MV-4-11 (cell line): ENCODE measurements around the gene WSB2.
"Not testable (repeated sequence)": the region's sequence is repeated elsewhere in the genome, so short reads cannot be mapped to it uniquely, and the experiment has no call there.

Source experiments
- DNase-seq: peaks from one replicate; lab custom pipeline; 2025; lab: John Stamatoyannopoulos, UW

The WSB2 gene

GRCh38 chr12:118061011-118061872 is at the start of gene WSB2:
WSB2 (minus strand) TSS chr12:118061179; CDS start chr12:118061048, 131 bp downstream.
- no peak for DNase-seq

GRCh38 chr12:118109088-118109487 is 48.1 kb upstream of the WSB2 start:
- no peak for DNase-seq

DNA sequence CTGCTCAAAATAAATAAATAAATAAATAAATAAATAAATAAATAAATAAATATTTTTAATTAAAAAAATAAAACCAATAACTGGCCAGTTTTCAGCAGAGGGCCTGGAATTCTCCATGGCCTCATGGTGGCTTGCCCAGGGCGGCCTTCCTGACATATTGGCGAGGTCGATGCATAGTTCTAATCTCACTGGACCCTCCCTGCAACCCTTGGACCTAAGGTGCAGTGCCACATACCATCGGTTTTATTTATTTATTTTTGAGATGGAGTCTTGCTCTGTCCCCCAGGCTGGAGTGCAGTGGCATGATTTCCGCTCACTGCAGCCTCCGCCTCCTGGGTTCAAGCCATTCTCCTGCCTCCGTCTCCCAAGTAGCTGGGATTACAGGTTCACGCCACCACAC is 46.7 kb upstream of the WSB2 start:
- DNase-seq = no peak

DNA sequence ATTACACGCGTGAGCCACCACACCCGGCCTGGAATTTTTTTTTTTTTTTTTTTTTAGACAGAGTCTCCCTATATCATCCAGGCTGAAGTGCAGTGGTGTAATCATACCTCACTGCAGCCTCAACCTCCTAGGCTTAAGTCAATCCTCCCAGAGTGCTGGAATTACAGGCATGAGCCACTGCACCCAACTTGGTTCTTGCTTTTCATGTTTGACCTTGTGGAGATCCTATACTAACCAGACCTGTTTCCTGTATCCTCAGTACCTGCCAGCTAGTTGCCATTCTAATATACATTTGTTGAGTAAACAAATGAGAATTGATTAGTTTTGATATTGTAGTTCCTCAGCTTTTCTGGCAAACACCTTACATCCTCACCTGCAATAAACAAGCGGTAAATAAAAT is 46.0 kb upstream of the WSB2 start:
- no peak for DNase-seq

DNA sequence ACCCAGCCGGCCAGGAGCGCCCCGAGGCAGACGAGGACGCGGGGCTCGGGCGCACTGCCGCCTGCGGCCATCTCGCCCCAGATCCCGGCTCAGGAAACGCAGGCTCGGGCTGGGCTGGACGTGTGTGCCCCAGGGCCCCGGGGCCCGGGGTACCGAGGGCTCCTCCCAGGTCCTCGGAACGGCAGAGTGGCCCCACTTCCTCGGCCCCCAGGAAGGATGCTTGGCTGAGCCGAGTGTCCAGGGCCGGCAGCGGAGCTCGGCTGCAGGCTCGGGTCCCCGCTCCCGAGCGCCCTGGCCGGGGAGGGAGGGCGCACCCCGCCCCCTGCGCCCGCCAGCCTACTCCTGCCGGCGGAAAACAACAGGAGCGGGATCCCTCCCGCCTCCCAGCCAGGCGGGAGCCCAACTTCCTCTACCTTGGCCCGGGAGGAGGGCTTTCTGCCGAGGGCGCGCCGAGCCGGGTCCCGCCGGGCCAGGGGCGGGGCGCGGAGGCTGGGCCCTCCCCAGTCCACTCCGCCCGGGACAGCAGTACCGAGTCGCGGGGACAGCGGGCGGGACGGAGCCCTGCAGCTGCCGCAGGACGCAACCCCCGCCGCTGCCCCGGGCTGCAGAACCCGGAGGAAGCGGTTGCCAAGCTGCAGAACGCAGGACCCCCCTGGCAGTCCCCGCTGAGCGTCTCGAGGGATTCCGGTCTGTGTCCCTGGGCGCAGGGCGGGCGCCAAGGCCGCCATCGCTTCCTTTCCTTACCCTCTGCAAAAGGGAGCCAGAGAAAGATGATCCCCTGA is 42.8 kb upstream of the WSB2 start, which contains the start of gene VSIG10:
VSIG10 (minus strand) TSS at position 411 of the 782 bp plus-strand sequence; CDS start at position 71, 340 bp downstream.
- DNase-seq = peak; percentile 26

- no peak for DNase-seq
Observed at GRCh38 chr12:118103201-118103600, 42.2 kb upstream of the WSB2 start.

DNA sequence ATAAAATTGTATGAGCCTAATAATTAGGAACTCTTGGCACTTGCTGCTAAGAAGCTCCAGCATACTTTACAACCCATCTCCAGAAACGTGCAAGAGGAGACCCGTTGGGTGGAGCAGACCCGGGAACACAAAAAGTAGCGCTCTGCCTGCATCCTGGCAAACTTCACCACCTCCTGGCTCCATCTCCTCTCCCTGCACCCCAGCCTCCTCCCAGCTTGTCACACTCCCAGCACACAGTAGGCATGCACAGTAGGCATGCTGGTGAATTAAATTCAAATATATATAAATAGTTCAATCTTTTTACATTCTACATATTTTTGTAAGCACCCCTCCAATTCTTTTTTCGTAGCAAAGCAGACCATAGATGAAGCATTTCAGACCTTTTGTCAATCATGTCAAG is 41.6 kb upstream of the WSB2 start:
- DNase-seq = no peak

GRCh38 chr12:118102070-118102469 is 41.1 kb upstream of the WSB2 start:
- DNase-seq = no peak

GRCh38 chr12:118101051-118101450 is 40.1 kb upstream of the WSB2 start:
- no peak for DNase-seq

- no peak for DNase-seq
Observed at GRCh38 chr12:118098911-118099671, 38.1 kb upstream of the WSB2 start.

DNA sequence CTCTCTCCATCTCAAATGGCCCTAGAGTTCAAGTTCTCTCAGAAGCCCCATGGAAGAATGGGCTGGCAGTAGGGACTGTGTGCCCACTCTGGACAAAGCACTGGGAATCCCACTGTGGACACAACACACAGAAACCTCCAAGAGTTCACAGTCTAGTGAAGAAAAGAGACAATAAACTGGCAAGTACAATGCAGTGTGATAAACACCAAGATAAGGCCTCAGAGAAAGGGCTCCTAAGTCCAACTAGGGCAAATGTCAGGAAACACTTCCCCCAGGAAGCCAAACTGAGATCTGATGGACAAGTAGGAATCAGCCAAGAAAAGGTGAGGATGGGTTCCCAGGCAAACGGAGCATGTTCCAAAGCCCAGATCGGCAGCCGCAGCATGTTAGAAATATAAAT is 37.4 kb upstream of the WSB2 start:
- DNase-seq = no peak

DNA sequence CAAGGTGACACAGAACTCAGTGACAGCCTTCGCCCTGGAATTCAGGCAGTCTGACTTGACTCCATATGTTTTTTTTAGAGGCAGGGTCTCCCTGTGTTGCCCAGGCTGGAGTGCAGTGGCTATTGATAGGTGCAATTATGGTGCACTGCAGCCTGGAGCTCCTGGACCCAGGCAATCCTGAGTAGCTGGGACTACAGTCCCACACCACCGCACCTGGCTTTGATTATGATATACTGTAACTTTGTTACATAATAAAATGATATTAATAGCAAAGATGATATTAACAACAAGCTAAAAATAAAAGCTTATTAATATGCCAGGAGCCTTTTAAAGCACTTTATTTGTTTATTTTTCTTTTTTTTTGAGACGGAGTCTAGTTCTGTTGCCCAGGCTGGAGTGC is 33.1 kb upstream of the WSB2 start:
- DNase-seq = no peak

GRCh38 chr12:118089782-118090181 is 28.8 kb upstream of the WSB2 start:
- no peak for DNase-seq

DNA sequence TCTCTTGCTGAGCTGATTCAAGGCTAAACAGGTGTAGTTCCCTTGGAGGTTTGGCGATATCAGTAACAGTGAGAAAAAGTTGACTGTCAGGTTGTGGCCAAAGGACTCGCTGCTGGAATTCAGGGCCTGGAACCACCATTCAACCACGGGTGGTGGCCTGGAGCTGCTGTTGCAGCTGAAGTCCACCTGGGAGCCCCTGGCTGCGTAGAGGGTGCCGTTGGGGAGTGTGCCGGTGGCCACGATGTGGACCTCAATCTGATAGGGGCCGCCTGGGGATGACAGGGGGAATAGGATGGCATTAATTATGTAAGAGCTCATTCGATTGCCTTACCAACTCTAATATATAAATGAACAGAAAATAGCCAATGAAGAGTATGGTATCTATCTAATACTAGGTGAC is 21.2 kb upstream of the WSB2 start:
- no peak for DNase-seq

GRCh38 chr12:118081521-118081920 is 20.5 kb upstream of the WSB2 start:
- DNase-seq = not testable (repeated sequence)

- DNase-seq = no peak
Observed at GRCh38 chr12:118073768-118074167, 12.8 kb upstream of the WSB2 start.

GRCh38 chr12:118070650-118071049 is 9.7 kb upstream of the WSB2 start:
- DNase-seq = no peak

- no peak for DNase-seq
Observed at GRCh38 chr12:118068445-118068844, 7.5 kb upstream of the WSB2 start.

DNA sequence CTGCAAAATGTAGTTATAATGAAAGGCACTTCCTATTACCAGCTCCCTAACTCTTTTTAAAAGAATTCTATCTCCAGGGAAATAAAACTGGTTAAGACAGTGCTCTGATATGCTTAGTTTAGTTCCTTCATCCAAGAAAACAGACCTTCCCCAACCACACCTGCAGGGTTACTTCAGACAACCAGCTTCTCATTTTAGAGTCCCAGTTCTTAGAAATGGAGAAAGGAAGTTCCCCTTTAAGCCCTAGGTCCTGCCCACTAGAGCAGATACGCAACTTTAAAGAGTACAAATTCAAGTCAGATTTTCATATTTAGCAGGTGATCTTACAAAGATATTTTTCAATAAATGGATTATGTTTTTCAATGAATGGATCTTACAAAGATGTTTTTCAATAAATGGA is 4.4 kb upstream of the WSB2 start:
- peak; percentile 70 for DNase-seq

DNA sequence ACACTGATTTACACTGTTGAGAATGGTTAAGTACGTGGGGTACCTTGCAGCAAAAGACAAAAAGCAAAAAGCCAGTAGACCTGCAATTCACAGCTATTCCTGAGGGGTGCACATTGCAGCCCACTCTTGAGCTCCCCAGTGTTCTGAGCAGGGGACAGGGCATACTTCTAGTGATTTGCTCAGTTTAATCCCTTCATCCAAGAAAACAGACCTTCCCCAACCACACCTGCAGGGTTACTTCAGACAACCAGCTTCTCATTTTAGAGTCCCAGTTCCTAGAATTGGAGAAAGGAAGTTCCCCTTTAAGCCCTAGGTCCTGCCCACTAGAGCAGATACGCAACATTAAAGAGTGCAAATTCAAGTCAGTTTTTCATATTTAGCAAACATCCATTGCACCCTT is 3.6 kb upstream of the WSB2 start:
- peak; percentile 78 for DNase-seq

- DNase-seq = no peak
Observed at GRCh38 chr12:118063576-118064391, 2.8 kb upstream of the WSB2 start.
